ENCODE measurements around the gene MAST4. TPM values are rescaled to one million over a fixed set of nuclear protein-coding genes. Genes with fewer than 3 reads are reported as not detected.

MAST4 gene
- total and polyA plus RNA-seq, 2 of the 4 experiments (the other 2 are of a cell fraction) = 4.8 to 6.8 TPM

GRCh38 chr5:66848749-66849641 lies 252.8 kb downstream of the MAST4 start:
- Histone ChIP-seq H3K4ac (ENCODE audit: low read depth, low read length) (peak overlapping the region; percentile 80), H3K18ac (ENCODE audit: low read depth, low read length) (peak overlapping the region; percentile 41; the same call in 1 of the 2 replicates), H3K23ac (ENCODE audit: low read depth, low read length) (no peak overlapping the region), H2BK15ac (ENCODE audit: low read depth, low read length) (0 out of 3 replicates have a peak overlapping the region, but pooled peaks have one; percentile 27), H3K9me3 (ENCODE audit: control insufficient read depth, insufficient read depth, low read length) (no peaks in the 10 kb centered on the region), H4K20me1 (ENCODE audit: insufficient read depth, low read length) (no peaks in the 10 kb centered on the region), H3K4me1 (ENCODE audit: control insufficient read depth, insufficient read depth, low read length) (peaks cover 5% of the 10 kb centered on the region; the same call in 1 of the 2 replicates), H3K9me1 (ENCODE audit: insufficient read depth, low read length) (no peaks in the 10 kb centered on the region), H2AFZ (replicated peaks; ENCODE audit: low read length, poor library complexity) (no peak overlapping the region), H4K91ac (ENCODE audit: insufficient read depth, low read depth, low read length) (peak overlapping the region; percentile 86), H3K27ac (ENCODE audit: insufficient read depth, low read length) (peak overlapping the region; percentile 40; the same call in 1 of the 2 replicates), H2AK5ac (ENCODE audit: low read depth, low read length) (peak overlapping the region; percentile 58; the same call in 1 of the 2 replicates), H2BK5ac (ENCODE audit: low read depth, low read length, poor library complexity, severe bottlenecking) (no peak overlapping the region), H3K36me3 (ENCODE audit: control insufficient read depth, insufficient read depth, low read length) (no peaks in the 10 kb centered on the region), H3K56ac (ENCODE audit: extremely low read depth, insufficient read depth, low read length) (no peak overlapping the region), H3K14ac (replicated peaks; ENCODE audit: low read depth, low read length) (peak overlapping the region; percentile 56; the same call in 1 of the 2 replicates), H3K79me1 (ENCODE audit: low read depth in 1 of 2, low read length in 2 of 2) (no peaks in the 10 kb centered on the region), H3K9ac (ENCODE audit: low read depth, low read length) (no peak overlapping the region), H2BK20ac (ENCODE audit: low read depth, low read length) (peak overlapping the region; percentile 91), H4K8ac (ENCODE audit: low read depth in 2 of 2, low read length in 2 of 2) (peak overlapping the region; percentile 47 to 50; a peak in 2 of 4 replicates), H3K27me3 (ENCODE audit: control insufficient read depth, insufficient read depth, low read length) (no peaks in the 10 kb centered on the region), H4K5ac (ENCODE audit: low read depth, low read length) (no peak overlapping the region), H2AK9ac (replicated peaks; ENCODE audit: low read depth, low read length, poor library complexity) (no peak overlapping the region), H2BK120ac (ENCODE audit: low read depth, low read length) (peak overlapping the region; percentile 80), H3K4me2 (ENCODE audit: low read depth, low read length) (peak overlapping the region; percentile 42; the same call in 1 of the 2 replicates), H3K4me3 (ENCODE audit: insufficient read depth, low read depth, low read length) (no peak overlapping the region)
- intact Hi-C loops (cut with micrococcal nuclease) (no loop called here), in situ Hi-C loops (cut with MboI; ENCODE audit: low sequenced_read_pairs) (no loop called here), dilution Hi-C loops (cut with HindIII; ENCODE audit: low sequenced_read_pairs, unreplicated experiment) (no loop called here)
- TF ChIP-seq CEBPB (IDR thresholded peaks at IDR 0.05; ENCODE audit: low read depth, low read length) = no peak
- TF ChIP-seq NFE2L2 (IDR thresholded peaks at IDR 0.05; ENCODE audit: low read depth, low read length) = no peak
- no peak for TF ChIP-seq USF2 (IDR thresholded peaks at IDR 0.05; ENCODE audit: low read depth, low read length)
- TF ChIP-seq MAFK (IDR thresholded peaks at IDR 0.05; ENCODE audit: low read depth, low read length) = no peak
- no peak for TF ChIP-seq CTCF (conservative IDR thresholded peaks at IDR 0.05; ENCODE audit: low read depth, low read length)
- no peak for TF ChIP-seq RFX5 (IDR thresholded peaks at IDR 0.05; ENCODE audit: low read depth, low read length)
- TF ChIP-seq FOS (IDR thresholded peaks at IDR 0.05; ENCODE audit: low read depth, low read length) = no peak
- no peak for TF ChIP-seq MAZ (IDR thresholded peaks at IDR 0.05; ENCODE audit: borderline replicate concordance, low read depth, low read length)
- no peak for TF ChIP-seq ELK1 (IDR thresholded peaks at IDR 0.05; ENCODE audit: borderline replicate concordance, low read depth, low read length)
- no peak for TF ChIP-seq RCOR1 (IDR thresholded peaks at IDR 0.05; ENCODE audit: insufficient replicate concordance, low read length)
- CTCF ChIA-PET = interaction anchor here (1.5 kb wide), 1 partner anchor 10 kb away, joined by 3 read pairs; no protein-coding TSS in a partner anchor
- BruUV-seq (replicated peaks) = no TSS peak
- ATAC-seq (ENCODE audit: low read depth) (peak; percentile 51; the same call in 1 of the 2 replicates), DNase-seq (peak; percentile 79)
- WGBS, 2 experiments (ENCODE audit: extremely low coverage in 2 of 2, insufficient read length in 1 of 2) = no CpG with 5 or more reads among the region's 10 CpGs
- POLR2A ChIA-PET (ENCODE audit: unreplicated experiment) = no interaction called here

Measured in IMR-90 (cell line).